NCI-H226 (cell line): ENCODE results near the gene FSHB.

Source experiments
- DNase-seq: peaks from one replicate; pipeline ENCODE4 v3.0.0-alpha.2; 2015

Gene FSHB

GRCh38 chr11:30270671-30271070 is 39.9 kb downstream of the FSHB start:
- DNase-seq = no peak

- DNase-seq = no peak
These were observed 46.4 kb downstream of the FSHB start for GRCh38 chr11:30277176-30277575.

DNA sequence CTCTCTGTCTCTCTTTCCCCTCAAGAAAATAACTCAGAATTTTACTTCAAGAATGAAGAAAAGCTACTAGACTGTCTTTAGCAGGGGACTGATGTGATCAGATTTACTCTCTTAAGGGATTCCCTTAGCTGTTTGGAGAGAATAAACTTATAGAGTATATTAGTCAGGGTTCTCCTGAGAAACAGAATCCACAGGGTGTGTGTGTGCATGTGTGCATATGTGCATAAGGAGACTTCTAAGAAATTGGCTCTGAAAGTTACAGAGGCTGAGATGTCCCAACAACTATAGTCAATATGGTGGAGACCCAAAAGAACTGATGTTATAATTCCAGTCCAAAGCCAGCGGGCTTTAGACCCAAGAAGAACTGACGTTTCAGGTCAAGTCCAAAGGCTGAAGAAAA is 49.0 kb downstream of the FSHB start:
- no peak for DNase-seq

- DNase-seq = no peak
These were observed 50.9 kb downstream of the FSHB start for GRCh38 chr11:30281476-30282288.

DNA sequence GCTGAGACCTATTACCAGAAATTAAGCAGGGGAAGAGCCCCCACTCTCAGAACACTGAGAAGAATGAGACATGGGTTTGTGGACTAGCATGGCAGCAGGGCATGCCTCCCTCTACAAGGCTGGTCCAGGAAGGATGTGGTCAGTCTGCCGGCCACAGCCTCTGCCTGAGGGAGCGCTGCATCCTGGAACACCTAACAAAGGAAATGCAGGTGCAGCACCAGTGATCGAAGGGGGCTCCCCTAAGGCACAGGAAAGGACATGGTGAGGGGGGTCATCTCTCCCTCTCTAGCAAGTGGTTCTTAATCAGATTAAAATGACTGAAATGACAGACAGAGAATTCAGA is 51.4 kb downstream of the FSHB start:
- no peak for DNase-seq
